Posterior vena cava (tissue), 2 donors: ENCODE measurements around the gene USP51. TPM values are rescaled to one million over a fixed set of nuclear protein-coding genes. Genes with fewer than 3 reads are reported as not detected.
"Not testable (repeated sequence)": the region's sequence is repeated elsewhere in the genome, so short reads cannot be mapped to it uniquely, and the experiment has no call there.

Experiments used
- DNase-seq: peaks from one replicate; pipeline ENCODE4 v3.0.0-alpha.2; 2020; ENCODE audit warnings: low spot score
- intact Hi-C, 2 donors: fragments of 100-400 bp; cut with DNase I; formaldehyde crosslinking; loops; one replicate each; pipeline versions ENCODE4 v1.14.1 to v1.14.2; 2022 to 2023
- microRNA-seq, 2 donors: library from miRNA; unstranded; fragments of <30 nt; microRNA quantifications; one replicate each; pipeline ENCODE4 v1.2.0, GENCODE V29; 2020 to 2021; ENCODE audit warnings: borderline microRNAs expressed in 2 of 2
- total RNA-seq, 2 donors: library from RNA; stranded (reverse); fragmentation: NEBNext Ultra II Directional; extraction: Animal tissue kit (Norgen Biotek cat#: 25700); gene quantifications; one replicate each; pipeline ENCODE4 v1.2.1, GENCODE V29; 2021
- donor health status: DM: yes; HTN: yes; CAD: no.
- donor health status: DM: yes; HTN: yes; CAD: no.

USP51 gene
- total RNA-seq, 2 donors from 2014 or later: 2.0 to 2.7 TPM

DNA sequence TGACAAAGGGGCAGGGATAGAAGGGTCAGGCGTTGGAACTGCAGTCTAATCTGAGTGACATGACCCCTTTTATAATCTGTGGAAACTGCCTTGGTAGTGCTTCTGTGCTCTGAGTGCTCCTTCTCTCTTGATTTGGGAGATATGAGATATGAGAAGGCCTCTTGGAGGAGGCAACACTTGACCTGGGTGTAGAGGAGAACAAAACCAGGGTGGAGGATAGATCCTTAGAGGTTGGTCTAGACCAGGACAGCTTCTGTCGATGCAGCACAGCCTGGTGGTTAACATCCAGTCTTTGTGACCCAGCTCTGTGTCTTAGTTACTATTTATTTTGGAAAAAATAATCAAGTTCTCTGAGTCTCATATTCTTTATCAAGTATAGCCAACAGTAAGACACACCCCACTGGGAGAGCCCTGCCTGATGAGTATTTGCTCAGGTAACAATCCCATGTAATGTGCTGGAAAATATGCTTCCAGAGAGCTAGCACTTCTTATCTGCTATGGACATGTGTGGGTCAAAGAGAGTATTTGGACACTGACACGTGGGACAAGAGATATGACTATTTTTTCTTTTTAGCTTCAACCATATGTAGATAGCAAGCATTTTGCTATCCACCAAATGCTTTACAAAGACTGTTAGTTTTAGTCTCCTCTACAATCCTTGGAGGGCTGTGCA is 9.1 kb downstream of the USP51 start:
- DNase-seq: no peak
- intact Hi-C loops: no loop called here

DNA sequence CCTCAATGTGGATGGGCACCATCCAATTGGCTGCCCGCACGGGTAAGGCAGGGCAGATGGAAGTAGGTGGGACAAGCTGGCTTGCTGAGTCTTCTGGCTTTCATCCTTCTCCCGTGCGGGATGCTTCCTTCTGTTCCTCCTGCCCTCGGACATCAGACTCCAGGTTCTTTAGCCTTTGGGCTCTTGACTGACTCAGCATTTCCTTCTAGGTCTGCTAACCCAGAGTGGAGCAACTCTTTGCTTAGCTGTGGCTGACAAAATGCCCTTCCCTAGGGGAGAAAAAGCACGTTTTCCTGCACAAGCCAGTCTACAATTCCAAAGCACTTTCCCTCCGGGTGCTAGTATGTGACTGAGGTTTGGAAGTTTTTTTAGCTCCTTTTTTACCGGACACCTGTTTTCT is 9.7 kb downstream of the USP51 start:
- intact Hi-C loops, DNase-seq: not testable (repeated sequence)

DNA sequence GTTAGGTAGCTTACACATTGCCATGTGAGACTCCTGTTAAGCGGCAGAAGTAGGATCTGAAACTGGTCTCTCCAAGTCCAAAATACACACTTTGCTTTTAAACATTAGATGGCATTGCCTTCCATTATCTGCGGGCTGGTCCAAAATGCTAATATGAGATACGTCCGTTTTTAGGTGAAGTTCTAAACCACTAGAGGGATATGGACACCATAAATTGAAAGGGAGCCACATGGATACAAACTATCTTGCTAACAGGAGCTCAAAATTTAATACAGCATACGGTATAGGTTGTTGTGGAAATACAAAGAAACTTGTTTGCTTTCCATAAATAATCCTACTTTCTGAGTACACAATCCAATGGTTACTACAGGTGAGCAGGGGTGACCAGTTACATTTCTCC is 23.9 kb downstream of the USP51 start:
- DNase-seq, intact Hi-C loops: not testable (repeated sequence)

DNA sequence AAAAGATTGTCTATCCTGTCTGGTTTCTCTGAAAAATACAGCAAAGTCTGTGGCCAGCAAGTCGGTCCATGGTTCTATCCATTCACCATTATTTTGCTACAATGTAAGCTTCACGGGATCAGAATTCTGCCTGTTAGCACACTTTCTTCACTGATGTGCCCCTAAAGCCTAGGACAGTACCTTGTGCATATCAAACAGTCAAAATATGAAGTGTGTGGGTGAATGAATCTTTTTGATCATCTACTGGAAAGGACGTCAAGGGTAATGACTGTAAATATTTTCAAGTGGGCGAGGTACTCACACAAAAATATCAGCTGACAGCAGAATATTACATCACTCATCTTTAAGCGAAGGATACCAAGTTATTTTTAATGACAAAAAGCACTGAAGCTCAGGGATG is 24.5 kb downstream of the USP51 start:
- intact Hi-C loops, DNase-seq: not testable (repeated sequence)

DNA sequence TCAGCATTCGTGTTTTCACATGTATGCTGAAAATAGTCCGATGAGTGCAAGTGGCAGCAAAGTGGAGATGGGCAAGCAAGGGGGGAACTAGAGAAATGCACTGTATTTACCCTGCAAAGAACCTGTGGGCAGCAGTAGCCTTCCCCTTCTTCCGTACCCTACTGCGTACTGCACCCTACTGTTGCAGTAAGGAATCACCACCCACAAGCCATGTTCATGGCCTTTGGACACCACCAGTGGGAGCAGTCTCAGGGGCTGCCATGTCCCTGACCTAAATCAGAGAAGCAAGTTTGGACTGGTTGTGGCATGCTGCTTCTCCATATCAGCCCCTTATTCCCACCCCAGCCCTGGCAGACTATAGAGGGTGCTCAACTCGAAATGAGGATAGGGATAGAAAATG is 25.6 kb downstream of the USP51 start:
- DNase-seq, intact Hi-C loops: not testable (repeated sequence)

DNA sequence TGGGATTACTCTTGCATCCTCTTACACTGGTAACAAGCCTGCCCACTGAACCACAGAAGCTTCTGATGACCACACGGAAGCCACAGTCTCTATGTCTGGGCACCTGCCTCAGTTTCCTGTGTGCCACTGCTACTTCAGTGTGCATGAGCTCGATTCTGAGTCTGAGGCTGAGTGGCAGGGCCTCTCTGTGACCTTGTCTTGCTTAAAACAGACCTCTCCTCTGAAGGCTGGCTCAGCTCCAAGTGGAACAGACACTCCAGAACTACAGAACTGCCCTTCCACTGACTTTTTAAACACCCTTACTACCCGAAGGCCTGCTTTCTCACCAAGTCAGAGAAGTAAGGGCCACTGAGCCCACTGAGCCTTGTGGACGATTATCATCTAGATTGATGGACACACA is 29.7 kb downstream of the USP51 start:
- DNase-seq, intact Hi-C loops: not testable (repeated sequence)

DNA sequence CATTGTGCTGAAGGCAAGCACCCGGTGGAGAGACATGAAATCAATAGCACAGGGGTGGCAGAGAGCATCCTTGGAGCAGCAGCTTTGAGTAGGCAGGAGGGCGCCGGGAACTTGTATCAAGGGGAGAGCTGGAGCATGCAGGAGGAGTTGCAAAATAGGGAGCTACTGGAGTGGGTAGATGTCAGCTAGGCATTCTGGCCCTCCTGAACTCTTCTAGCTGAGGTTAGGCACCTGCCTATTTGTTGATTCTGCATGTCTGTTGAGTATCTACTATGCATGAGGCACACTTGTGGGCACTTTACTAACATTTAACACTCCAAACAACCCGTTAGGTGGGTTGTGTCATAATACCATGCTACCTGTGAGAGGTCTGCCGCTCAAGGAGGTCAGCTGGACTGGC is 30.2 kb downstream of the USP51 start:
- intact Hi-C loops, DNase-seq: not testable (repeated sequence)

DNA sequence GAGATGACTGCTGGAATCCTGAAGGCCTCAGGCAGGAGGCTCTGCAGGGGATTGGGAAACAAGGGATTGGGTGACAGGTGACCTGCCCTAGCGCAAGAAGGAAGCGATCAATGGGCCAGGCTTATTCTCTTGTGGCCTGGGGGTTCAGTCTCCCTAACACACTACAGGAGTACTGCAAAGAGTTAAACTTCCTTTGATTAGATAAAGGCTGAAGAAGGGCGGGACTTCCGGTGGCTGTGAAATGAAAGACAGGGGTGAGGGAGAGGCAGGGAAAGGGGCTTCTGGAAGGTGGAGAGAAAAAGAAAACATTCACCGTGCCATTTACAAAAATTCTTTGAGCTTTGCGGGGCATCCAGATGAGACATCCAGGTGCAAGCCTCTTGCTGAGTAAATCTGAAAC is 33.9 kb downstream of the USP51 start:
- DNase-seq, intact Hi-C loops: not testable (repeated sequence)

DNA sequence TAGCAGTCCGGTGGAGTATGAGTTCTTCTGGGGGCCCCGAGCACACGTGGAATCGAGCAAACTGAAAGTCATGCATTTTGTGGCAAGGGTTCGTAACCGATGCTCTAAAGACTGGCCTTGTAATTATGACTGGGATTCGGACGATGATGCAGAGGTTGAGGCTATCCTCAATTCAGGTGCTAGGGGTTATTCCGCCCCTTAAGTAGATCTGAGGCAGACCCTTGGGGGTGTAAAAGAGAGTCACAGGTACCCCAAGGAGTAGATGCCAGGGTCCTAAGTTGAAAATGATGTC is 36.9 kb downstream of the USP51 start:
- intact Hi-C loops: no loop called here
- DNase-seq: no peak

DNA sequence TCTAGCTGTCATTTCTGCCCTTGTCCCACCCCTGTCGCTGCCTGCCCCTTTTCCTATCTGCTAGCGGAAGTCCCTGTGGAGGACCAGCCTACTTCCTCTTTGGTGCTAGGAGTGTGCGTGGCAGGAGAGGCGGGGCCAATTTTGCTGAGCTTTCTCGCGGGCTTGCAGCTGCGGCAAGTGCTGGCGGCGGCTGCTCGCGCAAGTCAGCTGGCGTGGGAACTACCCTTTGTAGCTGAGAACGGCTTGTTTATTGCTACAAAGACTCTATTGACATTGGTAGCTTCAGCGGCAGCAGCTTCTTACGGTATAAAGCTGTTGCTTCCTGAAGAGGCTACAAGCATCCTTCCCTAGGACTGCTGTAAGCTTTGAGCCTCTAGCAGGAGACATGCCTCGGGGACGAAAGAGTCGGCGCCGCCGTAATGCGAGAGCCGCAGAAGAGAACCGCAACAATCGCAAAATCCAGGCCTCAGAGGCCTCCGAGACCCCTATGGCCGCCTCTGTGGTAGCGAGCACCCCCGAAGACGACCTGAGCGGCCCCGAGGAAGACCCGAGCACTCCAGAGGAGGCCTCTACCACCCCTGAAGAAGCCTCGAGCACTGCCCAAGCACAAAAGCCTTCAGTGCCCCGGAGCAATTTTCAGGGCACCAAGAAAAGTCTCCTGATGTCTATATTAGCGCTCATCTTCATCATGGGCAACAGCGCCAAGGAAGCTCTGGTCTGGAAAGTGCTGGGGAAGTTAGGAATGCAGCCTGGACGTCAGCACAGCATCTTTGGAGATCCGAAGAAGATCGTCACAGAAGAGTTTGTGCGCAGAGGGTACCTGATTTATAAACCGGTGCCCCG is 37.4 kb downstream of the USP51 start, which contains the start of gene MAGEH1:
TSS of gene MAGEH1 (plus strand) at position 138 of the 843 bp plus-strand sequence. CDS start at position 386, 248 bp downstream.
- intact Hi-C loops: no loop called here
- peak; percentile 92 for DNase-seq

DNA sequence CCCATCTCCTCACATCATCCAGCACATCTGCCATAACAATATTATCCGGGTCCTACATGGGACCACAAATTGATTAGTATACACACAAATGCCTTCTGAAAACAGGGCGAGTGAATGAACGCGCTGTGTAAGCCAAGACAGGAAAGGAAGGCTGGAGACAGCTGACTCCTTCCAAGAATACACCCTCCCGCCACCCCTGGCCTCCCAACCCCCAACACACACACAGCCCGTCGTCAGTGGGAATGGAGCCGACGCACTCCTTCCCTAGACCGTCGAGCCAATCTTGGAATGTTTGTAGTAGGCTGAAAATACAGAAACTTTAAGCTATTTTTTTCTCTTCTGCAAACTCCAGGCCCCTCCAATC is 38.0 kb downstream of the USP51 start:
- intact Hi-C loops: no loop called here

DNA sequence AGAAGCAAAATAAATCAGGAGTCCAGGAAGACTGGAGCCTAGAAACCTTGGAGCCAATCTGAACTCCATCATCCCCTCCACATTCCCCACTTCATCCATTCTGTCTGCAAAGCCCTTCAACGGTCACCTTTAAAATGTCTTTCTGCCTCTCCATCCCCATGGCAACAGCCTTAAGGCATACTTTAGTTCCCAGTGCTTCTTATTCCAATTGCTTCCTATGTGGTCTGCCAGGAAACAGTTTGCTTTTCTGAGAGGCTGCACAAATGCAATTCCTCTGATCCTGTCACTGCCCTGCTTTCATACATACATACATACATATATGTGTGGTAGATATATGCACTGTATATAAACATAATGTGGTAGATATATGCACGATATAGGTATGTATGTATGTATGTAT is 38.5 kb downstream of the USP51 start:
- DNase-seq: no peak
- intact Hi-C loops: no loop called here

More for the DNA sequence above, 38.0 kb downstream of the USP51 start:
- no peak for DNase-seq

DNA sequence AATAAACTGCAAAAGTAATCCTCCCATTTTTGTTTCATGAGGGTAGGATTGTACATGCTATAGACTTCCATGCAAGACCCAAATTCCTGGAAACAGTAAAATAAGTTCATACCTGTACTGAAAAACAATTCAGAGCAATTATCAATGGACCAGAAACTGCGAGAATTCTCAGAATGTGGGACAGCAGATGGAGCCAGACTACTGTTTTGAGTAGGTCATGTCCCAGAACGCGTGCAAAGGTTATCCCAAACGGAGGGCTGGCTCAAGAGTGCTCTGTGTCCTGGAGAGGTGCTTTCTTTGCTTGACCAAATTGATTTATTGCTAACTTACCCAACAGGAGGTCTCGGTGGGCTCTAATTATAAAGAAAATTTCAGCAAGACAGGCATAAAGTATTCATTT is 39.4 kb downstream of the USP51 start:
- no peak for DNase-seq
- intact Hi-C loops: no loop called here

DNA sequence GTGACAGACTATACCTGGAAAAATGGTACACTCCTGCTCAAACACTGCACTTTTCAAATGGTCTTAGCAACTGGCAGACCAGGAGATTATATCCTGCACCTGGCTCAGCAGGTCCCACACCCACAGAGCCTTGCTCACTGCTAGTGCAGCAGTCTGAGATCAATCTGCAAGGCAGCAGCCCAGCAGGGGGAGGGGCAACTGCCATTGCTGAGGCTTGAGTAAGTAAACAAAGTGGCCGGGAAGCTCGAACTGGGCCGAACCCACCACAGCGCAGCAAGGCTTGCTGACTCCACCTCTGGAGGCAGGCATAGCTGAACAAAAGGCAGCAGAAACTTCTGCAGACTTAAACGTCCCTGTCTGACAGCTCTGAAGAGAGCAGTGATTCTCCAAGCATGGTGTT is 46.2 kb downstream of the USP51 start:
- intact Hi-C loops, DNase-seq: not testable (repeated sequence)

Small RNA genes lying within 50 kb of the gene (microRNA-seq; reads per million reads assigned to microRNA genes)
- gene MIR4536-1 (0 reads per million in 2 donors), gene MIR4536-2 (0 reads per million in 2 donors)

Other genes starting within 250 kb of the USP51 start
- not detected for gene PAGE3, start 224.9 kb downstream of the USP51 start, total RNA-seq
- gene MAGEH1, start 37.7 kb downstream of the USP51 start, total RNA-seq: 10 to 100 TPM; 31.9 to 33.7 TPM
- not detected for gene FOXR2, start 133.6 kb upstream of the USP51 start, total RNA-seq
- gene RRAGB, start 227.9 kb upstream of the USP51 start, total RNA-seq: 10 to 100 TPM; 16.6 to 19.3 TPM